ENCODE data around the gene NATD1.
A peak's percentile ranks its signal among the peaks of the same experiment; 100 is the strongest.
"Not testable (repeated sequence)": the region's sequence is repeated elsewhere in the genome, so short reads cannot be mapped to it uniquely, and the experiment has no call there.

The NATD1 gene

DNA sequence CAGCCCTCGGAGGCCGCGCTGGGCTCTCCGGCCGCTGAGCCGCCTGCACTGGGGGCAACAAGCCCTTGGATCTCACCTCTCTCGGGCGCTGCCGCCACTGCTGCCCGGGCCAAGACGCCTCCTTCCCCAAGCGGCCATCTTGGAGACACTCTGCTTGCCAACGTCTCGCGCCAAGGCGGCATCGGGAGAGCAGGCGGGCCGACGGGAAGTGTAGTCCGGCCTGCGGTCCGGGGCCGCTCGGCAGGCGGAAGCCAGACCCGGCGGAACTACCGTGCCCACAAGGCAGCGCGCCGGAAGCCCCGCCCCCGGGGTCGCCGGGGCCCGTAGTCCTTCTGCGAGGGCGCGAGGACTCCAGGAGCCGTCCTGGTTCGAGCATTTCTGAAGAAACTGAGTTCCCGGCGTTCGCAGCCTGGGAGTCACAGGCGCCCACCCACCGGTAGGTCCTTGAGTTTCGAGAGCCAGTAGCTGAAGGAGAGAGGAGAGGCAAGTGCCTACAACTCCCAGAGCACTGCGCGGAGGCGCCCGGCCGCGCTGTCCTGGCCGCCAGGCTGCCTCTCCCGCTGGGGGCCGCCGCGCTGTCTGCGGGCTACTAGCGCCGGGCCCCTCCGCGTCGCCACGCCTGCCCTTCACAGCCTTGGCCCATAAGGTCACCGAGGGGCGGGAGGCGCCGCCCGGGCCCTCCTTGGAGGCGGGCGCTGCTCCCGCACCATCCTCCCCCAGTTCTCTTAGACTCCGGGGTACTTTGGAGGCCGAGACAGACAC is 39.0 kb downstream of the NATD1 start, which contains the start of gene TMEM11:
TMEM11 (minus strand) TSS at position 147 of the 762 bp plus-strand sequence; CDS start at position 138, 9 bp downstream.
- DNase-seq: peak; percentile 96

DNA sequence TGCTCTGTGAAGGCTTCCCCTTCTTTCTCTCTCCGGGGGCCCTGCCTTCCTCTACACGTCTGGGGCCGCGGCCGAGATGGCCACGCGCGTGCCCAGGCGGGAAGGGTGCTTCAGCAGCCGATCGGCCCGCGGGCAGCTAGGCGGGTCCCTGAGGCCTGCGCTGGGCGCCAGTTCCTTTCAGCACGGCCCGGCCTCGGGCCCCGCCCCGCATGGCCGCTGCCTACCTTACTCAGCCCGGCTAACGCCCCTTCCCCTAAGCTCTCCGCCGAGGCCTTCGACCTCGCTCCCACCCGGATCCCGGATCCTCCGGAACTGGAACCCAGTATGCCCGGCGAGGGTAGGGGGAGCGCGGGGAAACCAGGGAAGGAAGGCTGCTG is 39.6 kb downstream of the NATD1 start:
- no peak for DNase-seq

DNA sequence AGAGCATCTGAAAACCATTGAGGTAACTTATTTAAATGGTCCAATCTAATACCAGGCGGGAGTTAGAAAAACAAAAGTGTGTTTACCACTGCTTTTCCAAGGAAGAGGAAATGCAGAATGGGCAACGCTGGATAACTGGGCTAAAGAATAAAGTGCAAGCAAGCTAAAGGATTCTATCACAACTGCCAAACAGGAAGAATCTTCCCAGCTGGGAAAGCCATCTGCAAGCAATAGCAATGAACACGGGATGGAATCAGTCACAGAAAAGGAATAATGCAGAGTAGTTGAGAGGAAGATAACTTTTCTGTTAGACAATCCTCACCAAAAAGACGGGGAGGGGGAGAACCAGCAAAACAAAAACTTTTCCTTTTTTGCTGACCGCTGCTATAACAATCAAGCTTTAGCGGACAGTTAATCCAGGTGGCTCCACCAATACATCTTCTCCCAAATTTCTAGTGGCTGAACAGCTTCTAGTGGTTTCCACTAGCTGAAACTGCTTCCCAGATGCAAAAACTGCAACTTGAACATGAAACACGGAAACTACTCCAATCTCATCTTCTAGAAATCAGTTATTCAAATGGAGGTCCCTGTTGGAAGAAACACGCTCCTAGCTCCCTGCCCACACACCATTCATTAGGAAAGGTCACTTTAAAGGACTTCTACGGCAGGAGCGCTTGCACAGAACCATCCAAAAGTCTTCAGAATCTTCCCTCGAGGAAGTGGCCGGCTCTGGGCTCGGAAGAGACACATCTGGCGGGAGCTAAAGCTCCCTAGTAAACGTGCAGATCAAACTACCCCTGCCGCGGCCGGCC is 40.2 kb downstream of the NATD1 start:
- DNase-seq: no peak

DNA sequence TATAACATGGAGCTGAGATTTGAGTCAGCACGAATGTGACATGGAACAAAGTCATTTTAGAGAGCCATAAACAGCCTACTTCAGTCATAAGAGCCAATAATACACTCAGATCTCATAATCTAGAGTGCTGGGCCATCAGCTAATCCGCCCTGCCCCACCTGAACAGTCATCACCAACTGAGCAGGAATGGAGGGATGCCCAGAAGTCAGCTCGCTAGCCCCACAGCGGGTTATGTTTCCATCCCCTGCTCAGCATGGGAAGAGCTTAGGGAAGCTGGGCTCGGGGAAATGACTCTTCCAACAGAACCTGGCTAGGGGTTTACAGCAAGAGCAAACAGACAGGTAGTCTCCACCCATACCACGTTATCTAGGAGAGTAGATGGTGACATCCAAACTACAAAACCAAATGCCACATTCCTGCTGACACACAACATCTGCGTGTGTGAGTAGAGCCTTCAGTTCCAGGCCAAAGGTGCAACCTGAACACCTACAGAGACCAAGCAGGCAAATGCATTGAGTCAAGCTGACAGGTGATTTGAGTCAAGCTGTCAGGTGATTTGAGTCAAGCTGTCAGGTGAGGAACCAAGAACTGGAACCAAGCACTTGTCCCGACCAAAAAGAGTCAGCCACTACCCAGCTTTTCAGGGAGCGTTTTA is 41.3 kb downstream of the NATD1 start:
- no peak for DNase-seq

DNA sequence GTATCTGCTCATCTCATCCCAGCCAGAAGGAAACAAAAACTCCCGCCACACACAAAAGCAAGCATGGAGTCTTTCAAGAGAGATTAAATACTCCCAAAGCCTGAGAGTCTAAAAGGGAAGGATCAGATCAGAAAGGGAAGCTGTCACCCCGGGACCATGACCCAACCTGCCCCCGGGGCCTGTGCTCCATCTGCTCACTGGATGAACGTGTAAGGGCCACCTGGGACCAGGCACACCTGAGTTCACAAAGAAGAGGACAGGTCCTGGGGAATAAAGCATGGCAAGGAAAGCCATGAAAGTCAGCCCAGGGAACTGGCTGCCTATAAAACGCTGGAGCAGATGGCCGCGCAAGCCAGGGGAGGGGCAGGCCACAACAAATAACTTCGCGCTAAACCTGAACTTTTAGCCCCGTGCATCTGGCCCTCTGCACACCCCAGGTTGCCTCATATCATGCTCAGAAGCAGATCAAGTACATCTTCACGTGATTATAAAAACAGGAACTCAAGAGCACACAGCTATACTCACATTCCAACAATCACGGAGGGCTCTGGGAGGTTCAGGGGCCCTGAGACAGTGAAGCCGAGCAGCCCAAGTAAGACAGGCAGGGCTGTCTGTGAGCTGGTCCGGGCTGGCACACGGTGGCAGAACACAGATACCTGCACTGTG is 42.7 kb downstream of the NATD1 start:
- DNase-seq: no peak

DNA sequence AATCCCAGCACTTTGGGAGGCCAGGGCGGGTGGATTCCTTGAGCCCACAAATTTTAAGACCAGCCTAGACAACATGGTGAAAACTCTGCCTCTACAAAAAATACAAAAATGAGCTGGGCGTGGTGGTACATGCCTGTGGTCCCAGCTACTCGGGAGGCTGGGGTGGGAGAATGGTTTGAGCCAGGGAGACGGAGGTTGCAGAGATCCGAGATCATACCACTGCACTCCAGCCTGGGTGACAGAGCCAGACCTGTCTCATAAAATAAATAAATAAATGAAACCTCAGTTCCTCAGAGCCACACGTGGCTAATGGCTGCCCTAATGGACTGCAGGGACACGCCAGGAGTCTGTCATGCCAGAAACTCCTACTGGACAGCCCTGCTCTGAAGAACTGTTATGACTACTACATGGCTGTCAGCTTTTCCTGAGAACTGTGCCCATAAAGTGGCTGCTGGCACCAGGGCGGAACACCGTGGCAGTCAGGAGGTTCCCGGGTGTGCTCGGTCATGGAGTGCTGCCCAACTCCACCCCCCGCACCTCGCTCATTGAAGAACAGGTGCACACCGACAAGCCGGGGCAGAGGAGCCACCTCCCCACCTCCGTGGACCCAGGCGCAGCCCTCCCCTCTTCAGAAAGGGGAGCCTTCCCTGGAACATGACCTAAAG is 43.6 kb downstream of the NATD1 start:
- peak; percentile 73 for DNase-seq

DNA sequence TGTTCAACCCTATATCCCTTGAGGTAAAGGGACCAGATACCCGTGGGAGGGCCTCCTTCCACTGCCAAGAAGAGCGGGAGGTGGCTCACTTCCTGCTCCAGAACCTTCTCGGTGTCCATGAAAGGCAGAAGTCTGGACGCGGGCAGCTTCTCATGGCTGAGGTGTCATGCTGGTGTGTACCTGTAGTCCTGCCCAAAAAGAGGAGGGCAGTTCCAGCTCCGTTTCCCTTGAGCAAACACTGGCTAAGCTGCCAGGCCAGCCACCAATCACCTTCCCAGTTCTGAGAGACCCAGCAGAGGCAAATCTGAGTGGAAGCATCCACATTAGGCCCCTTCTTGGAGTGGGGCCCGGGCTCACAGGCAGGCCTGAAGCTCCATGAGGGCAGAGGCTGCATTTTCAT is 44.9 kb downstream of the NATD1 start:
- no peak for DNase-seq

DNA sequence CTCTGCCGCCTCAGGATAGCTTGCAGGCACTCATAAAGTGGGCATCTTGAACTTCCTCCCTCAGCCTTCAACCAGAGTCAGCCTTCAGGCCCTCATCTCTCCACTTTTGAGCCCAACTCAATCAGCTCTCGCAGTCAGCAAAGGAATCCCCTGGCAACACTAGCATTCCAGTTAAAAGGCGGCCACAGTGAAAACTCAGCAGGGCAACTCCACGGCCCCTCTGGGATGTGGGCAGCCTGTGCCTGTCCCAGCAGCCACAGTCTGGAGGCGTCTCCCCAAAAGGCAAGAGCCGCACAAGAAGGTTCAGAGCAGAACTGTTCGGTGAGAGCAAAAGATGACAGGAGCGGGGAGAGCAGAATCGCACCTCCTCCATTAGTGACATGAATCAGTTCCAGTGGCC is 48.3 kb downstream of the NATD1 start:
- no peak for DNase-seq

DNA sequence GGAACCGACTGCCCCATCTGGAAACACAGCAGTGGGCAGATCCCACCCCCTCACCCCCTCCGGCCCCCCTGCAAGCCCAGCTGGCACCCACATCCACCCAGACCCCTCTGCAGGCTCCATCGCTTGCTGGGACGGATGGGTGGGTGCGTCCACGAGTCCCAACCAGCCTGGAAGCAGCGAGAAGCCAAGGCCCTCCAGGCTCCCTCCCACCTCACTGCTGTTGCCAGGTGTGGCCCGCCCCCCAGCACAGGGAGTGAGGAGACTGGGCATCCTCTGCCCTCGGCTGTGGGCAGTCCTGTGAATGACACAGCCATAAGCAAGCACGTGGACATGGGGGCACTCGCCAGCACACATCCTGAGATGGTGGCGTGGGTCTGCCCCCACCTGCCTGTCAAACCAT is 50.7 kb downstream of the NATD1 start:
- no peak for DNase-seq

DNA sequence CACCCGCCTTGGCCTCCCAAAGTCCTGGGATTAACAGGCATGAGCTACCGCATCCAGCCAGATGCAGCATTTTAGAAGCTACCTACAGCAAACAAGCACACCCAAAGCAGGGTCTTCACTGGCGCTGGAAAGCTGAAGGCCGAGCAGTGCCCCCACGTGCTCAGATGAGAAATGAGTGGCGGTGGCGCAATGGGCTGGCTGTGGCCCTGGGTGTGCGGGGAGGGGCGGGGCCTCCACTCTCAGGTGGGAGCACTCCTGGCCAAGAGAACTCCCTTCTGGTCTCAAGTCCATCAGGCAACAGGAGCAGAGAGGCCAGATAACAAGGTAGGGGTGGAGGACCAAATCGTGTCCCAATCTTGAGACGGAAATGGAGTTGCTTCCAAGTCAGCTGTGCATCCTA is 51.3 kb downstream of the NATD1 start:
- no peak for DNase-seq

DNA sequence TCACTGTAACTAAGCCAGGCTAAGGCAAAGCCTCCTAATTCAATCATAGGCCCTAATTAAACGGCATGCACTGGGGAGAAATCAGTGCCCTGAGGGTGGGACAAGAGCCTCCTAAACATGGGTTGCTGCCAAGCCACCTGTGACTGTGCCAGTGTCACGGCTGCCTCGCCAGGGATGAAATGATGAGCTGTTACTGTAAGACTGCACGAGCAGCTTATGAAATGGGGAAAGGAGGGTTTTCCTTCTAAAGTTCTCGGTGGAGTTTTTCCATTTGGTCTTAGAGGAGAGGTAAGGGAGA is 52.0 kb downstream of the NATD1 start:
- peak; percentile 26 for DNase-seq

DNA sequence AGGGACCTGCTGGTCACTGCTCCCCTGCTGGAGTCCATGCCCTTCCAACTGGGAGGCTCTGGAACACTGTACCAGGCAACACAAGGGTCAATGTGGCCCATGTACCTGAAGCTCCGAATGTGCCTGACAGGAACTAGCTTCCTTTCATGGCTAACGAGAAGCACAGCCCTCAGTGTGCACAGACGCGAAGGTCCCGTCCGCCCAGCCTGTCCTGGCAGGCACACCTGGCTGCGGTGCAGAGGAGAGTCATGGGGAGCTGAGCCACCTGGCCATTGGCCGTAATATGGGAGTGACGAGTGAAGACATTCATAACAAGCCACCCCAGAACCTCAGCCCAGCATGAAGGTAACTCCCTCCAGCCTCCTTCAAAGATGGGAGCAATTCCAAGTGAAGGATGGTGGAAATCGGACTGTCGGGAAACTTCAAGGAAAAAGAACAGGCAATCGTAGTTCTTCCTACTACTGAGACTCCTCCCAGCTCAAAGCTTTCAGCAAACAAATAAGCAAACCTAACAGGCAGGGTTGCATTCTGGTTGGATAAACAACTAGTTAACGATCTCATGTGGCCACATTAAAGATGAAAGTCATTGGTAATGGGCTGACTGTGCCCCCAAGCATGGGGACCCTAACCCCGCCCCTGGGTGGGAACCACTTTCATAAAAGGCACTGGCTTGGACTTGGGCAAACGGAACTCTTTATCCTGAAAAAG is 52.5 kb downstream of the NATD1 start:
- no peak for DNase-seq

DNA sequence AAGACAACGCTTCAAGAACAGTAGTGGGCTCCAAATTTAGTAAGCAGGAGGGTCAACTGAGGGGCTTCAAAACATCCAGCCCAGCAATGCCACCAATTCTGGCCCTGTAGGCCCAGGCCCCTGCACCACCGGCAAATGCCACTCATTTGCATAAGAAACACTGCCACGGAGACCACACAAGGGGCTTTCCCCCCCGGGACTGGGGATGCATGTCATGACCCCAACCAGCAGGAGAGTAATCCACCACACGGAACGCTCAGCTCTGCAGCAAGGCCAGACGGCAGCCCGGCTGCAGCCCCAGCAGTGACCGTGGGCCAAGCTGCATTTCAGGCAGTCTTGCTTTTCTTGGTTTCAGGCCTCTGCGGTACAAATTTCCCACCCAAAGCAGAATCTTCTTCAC is 53.4 kb downstream of the NATD1 start:
- DNase-seq: no peak

DNA sequence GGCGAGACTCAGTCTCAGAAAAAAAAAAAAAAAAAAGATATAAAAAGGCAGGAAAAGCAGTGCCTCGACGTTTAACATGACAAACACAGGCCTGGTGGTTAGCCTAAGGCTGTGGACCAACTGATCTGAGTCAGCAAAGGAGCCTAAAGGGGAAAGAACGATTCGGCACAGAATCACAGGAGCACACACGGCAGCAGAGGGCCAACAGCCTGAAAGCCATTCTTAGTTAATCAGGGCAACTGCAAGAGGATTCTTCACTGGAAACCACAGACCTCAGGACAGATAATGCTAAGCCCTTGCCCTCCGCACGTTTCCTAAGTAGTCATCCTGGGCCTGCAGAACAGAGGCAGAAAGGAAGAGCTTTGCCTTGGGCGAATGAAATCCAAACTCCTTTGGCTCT is 53.9 kb downstream of the NATD1 start:
- DNase-seq: no peak

DNA sequence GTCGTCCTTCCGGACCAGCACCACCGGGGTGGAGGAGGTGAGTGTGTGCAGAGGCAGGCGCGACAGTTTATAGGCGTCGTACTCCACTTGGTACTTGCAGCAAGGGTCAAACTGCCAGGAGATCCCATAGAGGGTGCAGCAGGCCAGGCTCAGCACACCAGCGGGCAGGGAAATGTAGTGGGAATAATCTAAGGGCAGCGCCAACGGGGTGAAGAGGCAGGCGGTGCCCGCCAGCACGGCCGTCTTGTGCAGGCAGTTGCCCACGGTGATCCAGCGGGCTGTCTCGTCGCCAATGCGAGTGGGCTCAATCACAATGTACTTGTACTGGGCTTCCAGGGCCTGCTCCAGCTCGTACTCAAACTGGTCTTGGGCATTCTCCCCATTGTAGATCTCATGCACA is 54.8 kb downstream of the NATD1 start:
- DNase-seq: no peak

DNA sequence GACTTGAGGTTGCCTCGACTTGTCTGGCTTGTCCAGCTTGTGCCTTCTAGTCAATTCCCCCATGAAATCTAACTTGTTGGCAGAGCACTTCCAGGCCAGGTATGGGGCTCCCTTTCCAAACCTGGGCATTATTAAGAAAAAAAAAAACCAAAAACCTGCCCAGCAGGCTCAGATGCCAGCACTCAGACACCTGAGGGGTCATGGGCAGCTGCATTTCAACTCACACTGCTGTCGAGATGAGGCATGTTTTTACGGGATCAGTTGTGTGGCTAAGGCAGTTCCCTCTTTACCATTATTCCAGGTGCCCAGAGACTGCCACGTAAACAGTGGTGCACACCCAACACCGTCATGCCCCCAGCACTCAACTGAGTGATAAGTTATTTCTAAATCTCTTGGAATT is 57.1 kb downstream of the NATD1 start:
- no peak for DNase-seq

DNA sequence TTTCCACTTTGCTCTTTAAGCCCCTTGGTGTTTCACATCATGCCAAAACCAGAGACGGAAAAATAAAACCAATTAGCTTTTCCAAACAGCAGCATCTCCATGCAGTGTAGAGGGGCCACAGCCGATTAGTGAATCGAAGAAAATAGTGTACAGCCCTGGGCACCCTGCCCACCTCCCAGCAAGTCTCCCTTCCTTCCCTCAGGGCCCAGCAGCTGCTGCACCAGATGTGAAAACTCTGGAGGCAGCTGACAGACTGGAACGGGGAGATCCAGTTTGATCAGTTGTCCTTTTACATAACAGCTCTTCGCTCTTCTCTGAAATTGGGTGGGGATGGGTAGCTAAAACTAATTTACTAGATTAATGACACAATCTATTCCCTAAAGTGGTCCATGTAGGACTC is 58.5 kb downstream of the NATD1 start:
- DNase-seq: peak; percentile 73

DNA sequence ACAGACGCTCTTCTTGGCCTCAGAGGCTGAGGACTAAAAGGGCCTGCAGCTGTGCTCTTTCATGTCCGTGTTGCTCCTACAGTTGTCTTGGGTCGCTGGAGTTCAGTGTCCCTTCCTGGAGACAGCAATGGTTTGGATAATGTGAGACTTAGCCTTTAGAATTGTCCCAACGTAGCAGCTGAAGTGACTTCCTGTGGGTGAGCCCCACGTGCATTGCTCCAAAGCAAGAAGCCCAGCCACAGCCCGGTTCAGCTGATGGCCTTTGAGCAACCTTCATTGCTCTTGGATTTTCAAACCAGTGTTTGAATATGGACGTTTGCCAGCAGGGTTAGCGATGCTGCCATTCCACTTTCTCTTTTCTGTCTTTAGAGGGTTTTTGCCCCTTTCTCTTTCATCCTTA is 59.0 kb downstream of the NATD1 start:
- no peak for DNase-seq

DNA sequence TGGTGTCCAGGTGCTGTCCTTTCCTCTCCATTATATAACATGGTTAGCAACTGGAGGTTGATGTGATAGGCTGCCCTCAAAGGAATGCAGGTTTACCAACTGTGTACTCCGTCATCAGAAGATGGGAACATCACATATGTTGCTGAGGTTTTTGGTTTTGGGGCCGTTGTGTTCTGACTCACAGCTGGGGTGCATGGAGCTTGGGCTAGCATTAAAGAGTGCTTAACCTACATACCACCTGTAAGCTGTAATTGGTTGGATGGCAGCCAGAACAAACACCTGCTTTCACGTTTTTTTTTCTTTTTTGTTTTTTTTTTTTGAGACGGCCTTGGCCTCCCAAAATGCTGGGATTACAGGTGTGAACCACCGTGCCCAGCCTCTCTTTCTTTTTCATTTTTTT is 60.2 kb downstream of the NATD1 start:
- no peak for DNase-seq

DNA sequence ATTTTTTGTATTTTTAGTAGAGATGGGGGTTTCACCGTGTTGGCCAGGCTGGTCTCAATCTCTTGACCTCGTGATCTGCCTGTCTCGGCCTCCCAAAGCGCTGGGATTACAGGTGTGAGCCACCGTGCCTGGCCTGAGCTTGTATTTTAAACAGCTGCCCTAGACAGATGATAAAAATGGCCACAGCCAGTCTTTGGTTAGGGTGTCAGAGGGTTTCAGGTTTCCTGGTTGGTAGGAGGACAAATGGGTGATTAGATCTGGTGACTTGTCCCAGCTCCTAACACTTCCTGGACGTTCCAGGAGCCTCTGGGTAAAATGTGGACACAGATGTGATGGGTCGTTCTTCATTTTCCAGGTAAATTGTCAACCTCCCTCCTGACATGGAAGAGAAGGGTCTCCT is 60.8 kb downstream of the NATD1 start:
- not testable (repeated sequence) for DNase-seq

DNA sequence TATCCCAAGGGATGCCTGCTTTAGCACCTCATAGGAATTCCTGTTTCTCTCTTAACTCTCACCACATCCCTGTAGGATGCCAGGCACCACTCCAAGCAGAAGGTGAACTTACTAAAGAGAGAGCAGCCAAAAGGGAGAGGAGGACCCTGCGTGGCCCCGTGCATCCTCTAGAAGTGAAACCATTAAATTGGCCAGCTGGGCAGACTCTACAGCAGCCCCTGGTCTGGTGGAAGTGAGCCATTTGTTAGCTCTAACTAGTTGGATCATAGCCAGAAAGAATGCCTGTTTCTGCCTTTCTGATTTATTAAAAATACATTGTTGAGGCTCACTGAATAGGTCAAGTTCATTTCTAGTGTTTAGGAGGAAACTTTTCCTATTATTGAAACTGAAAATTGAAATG is 61.5 kb downstream of the NATD1 start:
- DNase-seq: no peak

DNA sequence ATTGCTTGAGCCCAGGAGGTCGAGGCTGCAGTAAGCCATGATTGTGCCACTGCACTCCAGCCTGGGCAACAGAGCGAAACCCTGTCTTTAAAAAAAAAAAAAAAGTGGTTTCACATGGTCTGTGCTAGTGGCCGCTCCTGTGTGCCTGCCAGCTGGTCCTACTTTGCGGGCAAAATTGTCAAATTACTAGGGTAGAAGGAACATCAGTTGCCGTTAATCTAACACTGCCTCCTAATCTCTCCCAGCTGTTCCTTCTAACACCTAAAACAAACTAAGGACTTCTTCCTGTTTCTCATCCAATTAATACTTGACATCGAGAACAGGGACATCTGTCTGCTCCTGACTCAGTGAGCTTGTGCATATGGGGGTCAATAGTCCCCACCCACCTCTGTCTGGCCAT is 63.1 kb downstream of the NATD1 start:
- DNase-seq: no peak
